COLO829 (cell line): ENCODE measurements around the gene LRRC3.
A peak's percentile ranks its signal among the peaks of the same experiment; 100 is the strongest.
"Not testable (repeated sequence)": the region's sequence is repeated elsewhere in the genome, so short reads cannot be mapped to it uniquely, and the experiment has no call there.

Source experiments
- DNase-seq: peaks from one replicate; pipeline ENCODE4 v3.0.0; 2012; ENCODE audit warnings: low spot score

Gene LRRC3, protein sequence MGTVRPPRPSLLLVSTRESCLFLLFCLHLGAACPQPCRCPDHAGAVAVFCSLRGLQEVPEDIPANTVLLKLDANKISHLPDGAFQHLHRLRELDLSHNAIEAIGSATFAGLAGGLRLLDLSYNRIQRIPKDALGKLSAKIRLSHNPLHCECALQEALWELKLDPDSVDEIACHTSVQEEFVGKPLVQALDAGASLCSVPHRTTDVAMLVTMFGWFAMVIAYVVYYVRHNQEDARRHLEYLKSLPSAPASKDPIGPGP

DNA sequence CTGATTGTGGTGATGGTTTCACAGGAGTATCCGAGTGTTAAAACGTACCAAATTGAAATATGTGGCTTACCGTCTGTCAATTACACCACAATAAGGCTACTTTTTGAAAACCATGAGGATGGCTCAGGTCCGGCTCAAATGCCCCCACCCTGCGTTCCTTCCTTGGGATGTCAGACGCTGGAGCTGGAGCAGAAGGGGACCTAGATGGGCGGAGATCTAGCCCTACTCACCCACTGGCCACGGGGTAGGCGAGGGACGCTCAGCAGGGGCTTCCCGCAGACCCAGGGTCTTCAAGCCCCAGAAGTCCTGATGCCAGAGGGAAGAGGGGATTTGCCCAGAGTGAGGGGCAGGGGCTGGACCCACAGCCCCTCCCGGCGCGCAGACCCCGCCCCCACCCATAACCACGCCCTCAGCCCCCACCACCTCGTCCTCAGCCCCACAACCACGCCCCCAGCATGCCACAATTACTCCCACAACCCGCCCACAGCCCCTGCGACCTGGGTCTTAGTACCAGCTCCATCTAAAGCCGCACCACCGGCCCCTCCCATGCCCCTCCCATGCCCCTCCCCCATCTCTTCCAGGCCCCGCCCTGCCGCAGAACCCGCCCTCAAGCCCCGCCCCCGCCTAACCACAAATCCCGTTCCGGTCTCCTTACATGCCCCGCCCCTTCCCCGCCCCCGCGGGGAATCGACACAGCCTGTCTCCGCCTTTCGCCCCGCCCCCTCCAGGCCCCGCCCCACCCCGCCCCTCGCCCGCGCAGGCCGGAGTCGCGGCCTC, at the start of gene LRRC3:
Gene LRRC3 (plus strand): TSS at position 764 of the 777 bp plus-strand sequence. CDS start 1,135 bp downstream, outside the sequence.
- DNase-seq = peak; percentile 98

DNA sequence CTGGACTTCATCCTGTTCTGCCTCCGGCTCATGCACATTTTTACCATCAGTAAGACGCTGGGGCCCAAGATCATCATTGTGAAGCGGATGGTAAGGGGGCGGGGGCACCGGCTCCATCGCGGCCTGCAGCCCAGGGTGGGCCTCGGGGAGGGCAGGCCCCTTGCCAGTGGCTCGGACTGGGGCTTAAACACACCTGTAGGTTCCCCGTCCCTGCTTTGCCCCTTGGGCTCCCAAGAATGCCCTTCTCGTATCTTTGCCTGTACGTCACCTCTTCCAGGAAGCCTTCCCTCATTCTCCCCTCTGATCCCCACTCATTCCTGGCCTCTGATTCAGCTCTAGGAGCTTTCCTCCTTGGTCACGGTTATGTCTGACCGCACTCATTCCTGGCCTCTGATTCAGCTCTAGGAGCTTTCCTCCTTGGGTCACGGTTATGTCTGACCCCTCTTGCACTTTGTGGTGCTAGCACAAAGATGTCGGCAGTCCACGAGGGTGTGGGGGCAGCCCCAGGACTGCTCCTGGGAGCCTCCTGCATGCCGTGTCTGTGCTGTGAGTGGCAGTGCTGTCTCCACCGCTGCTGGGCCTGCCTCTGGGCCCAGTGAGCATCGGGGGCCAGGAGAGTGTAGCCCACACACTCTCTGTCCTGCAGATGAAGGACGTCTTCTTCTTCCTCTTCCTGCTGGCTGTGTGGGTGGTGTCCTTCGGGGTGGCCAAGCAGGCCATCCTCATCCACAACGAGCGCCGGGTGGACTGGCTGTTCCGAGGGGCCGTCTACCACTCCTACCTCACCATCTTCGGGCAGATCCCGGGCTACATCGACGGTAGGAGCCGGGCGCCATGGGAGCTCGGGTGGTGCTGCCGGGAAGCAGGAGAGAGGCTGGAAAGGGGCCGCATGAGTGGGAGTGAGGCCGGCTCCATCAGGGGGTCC, 49.1 kb upstream of the LRRC3 start:
- no peak for DNase-seq

DNA sequence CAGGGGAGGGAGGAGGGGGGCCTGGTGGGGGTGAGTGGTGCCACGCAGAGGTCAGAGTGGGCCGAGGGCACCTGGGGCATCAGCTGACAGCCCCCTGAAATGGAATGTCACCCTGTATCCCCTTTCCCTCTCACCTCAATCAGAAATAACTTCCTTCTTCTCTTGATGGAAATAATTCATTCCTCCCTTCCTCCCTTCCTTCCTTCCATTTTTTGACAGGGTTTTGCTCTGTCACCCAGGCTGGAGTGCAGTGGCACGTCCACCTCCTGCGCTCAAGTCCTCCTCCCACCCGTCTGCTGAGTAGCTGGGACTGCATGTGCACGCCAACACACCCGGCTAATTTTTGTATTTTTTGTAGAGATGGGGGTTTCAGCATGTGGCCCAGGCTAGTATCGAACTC, 48.4 kb upstream of the LRRC3 start:
- DNase-seq = no peak

DNA sequence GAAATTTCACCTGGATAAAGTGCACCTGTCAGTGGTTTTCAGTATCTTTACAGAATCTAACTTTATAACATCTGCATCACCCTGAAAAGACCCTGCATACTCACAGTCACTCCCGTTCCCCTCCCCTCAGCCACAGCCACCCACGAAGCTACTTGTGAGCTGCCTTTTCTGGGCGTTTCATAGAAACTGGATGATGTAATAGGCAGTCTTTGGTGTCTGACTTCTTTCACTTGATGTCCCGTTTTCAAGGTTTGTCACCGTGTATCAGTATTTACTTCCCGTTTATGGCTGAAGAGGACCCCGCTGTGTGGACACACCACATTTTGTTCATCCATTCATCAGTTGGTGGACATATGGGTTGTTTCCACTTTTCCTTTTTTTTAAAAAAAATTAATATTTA, 47.8 kb upstream of the LRRC3 start:
- no peak for DNase-seq

DNA sequence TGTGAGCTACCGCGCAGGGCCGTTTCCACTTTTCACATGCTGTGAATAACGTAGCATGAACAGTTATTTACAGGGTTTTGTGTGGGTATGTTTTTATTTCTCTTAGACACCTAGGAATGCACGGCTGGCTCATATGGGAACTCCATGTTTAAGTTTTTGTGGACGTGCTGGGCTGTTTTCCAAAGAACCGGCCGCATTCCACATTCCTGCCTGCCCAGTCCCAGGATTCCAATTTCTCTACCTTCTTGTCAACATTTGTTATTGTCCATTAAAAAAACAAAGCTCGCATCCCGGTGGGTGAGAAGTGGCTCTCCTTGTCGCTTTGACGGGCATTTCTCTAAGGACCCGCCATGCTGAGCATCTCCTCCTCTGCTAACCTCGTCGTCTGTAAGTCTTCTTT, 47.1 kb upstream of the LRRC3 start:
- no peak for DNase-seq

DNA sequence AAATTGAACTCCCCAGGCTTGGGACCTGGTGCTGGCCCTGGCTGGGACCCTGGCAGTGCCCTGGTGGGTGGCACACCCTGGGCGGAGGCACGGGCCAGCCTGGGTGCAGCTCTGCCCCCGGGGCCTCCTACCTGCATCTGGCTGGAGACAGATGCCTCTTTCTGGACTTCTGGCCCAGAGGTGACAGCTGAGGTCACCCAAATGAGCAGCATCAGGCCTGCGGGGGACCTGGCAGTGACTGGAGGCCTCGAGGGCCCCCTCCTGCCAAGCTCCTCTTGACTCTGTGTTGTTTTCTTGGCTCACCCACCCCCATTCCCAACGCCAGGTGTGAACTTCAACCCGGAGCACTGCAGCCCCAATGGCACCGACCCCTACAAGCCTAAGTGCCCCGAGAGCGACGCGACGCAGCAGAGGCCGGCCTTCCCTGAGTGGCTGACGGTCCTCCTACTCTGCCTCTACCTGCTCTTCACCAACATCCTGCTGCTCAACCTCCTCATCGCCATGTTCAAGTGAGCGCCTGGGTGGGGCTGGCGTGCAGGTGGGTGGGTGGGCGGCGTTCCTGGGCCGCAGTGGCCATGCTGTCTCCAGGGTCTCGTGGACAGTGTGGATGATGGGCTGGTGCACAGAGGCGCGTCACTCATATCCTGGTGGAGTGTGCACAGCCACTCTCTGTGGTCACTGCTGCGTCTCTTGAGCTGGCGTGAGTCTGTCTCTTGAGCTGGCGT, 41.6 kb upstream of the LRRC3 start:
- DNase-seq = no peak

DNA sequence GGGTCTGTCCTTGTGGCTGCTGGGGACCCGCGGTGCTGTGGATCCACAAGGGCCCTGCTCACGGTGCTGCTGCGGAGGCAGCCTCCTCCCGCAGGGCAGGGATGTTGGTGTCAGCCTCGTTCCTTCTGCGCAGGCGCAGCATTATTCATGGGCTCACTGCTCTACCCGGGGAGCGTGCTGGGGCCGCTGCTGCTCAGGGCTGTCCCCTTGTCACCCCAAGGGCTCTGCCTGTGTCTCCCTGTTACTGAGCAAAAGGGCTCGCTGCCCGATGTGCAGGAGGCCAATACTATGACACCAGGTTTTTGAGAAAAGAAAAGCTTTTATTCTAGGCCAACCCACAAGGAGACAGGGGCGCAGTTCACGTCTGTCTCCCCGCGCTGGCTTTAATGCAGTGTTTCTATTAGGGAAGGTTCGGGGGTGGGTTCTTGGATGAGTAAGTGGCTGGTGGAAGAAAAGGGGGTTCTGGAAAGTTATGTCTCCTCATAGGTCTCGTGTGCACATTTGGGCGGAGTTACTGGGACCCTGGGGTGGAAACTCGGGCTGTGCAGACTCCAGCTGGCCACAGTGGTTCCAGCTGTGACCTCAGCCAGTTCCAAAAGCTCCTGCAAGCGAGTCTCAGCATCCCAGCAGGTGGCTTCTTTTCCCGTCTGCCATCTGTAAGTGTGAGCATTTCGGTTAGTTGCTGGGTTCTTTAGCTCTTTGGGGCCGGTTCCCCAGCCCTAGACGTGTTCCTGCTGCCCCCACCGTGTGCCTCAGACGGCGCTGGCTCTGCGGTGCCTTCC, 40.8 kb upstream of the LRRC3 start:
- DNase-seq = no peak

DNA sequence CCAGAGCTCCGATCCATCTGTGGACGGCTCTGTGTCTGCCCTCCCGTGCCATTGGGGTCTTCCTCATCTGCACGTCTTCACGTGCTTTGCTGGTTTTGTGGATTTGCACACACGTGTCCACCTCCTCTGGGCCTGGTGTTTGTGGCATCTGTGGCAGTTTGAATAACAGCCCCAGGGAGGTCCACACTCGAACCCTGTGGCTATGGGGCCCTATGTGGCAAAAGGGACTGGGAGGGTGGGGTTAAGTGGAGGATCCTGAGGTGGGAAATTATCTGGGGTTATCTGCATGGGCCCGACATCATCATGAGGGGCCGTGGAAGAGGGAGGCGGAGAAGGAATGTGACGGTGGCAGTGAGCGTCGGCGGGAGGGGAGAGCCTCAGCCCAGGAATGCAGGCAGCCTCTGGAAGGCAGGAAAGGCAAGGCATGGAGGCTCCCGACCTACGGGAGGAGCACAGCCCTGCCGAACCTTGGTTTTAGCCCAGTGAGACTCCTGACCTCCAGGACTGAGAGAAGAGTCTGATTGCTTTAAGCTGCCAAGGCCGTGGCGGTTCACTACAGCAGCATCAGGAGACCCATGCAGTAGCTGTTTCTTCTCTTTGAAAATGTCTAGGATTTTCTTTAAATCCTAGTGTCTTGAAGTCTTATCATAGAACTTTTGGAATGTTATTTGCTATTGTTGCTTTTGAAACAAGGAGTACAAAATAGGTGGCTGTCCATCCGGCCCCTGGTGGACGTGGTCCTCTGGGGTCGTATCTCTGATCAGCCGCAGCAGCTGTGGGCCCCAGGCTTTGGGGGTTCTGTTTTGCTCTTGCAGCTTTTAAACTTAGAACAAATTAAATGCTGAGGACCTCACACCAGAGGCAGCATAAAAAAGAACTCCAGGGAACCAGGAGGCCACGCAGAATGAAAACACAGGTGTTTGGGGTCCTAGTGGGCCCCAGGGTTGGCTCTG, 40.0 kb upstream of the LRRC3 start:
- no peak for DNase-seq

DNA sequence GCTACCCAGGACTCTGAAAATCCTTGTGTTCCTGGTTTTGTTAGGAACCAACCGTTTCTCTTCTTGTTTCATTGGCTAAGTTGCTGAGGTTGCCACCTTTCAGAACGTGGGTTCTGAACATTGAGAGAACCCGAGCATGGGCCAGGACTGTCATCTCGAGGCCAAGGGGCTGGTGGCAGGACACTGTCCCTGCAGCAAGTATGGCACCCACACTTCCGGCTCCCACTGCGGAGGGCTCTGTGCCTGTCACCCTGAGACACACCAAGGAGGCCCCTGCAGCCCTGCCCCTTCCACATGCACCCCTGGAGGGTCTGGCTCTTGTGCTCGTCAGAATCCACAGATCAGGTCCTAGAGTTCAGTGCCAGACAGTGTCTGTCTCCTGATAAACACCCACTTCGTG, 39.1 kb upstream of the LRRC3 start:
- DNase-seq = no peak

DNA sequence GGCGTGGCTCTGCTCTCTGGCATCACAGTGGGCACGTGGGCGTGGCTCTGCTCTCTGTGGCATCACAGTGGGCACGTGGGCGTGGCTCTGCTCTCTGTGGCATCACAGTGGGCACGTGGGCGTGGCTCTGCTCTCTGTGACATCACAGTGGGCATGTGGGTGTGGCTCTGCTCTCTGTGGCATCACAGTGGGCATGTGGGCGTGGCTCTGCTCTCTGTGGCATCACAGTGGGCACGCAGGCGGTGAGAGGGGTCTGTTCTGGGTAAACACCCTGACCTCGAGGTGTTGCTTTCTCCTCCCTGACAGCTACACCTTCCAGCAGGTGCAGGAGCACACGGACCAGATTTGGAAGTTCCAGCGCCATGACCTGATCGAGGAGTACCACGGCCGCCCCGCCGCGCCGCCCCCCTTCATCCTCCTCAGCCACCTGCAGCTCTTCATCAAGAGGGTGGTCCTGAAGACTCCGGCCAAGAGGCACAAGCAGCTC, 37.6 kb upstream of the LRRC3 start:
- DNase-seq = not testable (repeated sequence)

DNA sequence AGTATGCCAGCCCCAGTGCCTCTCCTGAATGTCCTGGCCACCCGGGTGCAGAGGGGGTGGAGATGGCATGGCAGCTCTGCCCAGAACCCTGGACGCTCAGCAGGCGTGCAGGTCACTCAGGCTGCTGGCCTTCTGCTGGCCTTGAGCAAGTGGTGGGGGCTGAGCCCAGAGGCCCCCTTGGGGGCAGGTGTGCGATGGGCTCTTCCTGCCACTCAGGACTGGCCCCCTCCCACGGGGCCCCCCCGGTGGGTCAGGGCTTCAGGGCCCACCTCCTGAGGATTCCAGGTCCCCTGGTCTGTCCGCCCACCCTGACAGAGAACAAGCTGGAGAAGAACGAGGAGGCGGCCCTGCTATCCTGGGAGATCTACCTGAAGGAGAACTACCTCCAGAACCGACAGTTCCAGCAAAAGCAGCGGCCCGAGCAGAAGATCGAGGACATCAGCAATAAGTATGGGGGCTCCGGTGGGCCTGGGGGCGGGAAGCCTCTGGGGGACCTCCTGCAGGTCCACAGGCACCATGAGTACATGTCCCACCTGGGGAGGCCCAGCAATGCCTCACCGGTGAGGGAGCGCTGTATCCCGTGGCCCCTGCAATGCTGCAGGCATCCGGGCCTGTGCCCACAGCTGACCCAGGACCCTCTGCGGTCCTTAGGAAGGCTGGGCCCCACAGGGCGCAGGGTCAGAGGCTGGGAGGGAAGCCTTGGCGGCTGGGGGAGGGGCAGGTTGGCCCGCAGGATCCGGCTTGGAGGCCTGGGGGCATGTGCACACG, 37.0 kb upstream of the LRRC3 start:
- DNase-seq = no peak

DNA sequence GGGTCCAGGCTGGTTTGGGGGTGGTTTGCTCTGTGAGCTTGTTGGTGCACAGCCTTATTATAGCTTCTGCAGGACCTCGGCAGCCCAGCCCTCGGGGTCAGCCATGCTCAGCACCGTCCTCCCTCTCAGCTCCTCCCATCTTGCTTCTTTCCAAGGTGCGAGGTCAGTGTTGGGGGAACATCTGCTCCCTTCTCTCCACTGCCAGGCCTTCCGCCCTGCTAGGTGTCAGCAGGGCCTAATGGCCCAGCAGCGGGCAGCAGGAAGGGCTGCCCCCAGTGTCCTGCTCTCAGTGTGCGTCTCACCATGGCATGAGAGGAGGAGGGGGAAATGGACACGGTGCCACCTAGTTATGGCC, 36.5 kb upstream of the LRRC3 start:
- no peak for DNase-seq

DNA sequence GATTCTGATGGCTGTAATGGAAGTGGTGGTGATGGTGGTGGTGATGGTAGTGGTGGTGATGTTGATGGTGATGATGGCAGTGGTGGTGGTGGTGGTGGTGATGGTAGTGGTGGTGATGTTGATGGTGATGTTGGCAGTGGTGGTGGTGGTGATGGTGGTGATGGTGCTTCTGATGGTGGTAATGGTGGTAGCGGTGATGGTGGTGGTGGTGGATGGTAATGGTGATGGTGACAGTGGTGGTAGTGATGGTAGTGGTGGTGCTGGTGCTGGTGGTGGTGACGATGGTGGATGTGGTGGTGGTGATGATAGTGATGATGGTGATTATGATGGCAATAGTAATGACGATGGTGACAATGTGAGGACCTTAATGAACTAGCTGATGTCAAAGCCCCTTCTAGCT, 35.6 kb upstream of the LRRC3 start:
- no peak for DNase-seq

DNA sequence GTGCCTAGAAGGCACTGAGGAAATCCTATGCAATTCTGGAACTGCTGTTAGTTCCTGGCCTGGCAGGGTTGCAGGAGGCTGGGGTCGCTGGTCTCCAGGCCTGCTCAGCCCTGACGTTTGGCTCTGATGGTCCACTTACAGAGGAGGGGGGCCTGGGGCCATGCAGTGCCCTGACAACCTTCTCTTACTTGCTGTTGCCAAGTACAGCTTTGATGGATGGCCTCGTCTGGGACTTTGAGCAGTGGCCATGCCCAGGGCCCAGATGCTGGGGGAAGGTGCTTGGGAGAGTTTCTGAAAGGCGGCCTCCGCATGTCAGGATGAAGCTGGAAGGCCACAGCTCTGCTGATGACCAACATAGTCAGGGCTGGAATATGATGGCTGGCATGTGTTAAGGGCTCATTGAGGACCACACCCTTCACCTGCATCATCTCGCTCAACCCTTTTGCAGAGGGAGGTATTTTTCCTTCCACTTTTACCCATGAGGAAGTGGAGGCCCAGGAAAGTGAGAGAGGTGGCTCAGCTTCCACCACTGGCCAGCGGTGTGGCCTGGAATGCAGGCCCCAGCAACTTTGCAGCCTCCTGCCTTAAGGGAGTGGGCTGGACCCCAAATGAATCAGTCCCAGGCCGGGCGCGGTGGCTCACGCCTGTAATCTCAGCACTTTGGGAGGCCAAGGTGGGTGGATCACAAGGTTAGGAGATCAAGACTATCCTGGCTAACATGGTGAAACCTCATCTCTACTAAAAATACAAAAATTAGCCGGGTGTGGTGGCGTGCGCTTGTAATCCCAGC, 34.7 kb upstream of the LRRC3 start:
- DNase-seq = no peak

DNA sequence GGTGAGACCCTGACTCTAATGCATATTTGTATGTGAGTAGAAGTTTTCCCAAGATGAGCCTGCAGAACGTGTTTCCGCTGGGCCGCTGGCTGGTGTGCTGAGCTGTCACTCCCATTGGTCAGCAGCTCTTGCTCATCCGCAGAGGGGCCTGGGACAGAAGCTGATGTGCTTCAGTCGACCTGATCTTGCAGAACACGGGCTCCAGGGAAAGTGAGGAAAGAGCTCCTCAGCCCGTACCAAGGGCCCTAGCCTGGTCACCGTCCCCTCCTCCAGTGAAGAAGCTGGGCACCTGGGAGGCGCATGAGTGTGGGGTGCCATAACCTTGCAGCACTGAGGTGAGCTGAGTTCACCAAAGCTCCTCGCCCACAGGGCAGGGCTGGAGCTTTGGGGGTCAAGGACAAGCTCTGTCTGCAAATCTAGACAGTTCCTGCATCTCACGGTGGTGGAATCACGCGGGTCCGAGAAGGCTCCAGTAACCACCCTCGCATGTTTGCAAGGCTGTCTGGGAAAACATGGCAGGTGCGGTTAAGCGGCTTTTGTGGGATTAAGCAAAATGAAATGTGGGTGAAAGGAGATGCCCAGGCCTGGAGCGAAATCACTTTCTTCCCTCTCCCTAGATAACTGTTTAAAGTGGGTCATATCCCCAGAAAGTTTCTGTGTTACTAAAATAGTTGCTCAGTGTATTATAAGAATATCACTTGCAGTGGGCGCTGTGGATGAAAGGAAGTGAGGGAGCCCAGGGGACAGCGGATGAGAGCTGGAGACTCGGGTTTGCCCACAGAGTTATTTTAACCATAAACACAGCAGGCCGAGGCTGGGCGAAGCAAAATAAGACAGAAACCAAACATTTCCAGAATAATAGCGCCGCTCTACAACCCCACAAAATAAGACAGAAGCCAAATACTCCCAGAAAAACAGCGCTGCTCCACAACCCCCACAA, 33.1 kb upstream of the LRRC3 start:
- DNase-seq = no peak

DNA sequence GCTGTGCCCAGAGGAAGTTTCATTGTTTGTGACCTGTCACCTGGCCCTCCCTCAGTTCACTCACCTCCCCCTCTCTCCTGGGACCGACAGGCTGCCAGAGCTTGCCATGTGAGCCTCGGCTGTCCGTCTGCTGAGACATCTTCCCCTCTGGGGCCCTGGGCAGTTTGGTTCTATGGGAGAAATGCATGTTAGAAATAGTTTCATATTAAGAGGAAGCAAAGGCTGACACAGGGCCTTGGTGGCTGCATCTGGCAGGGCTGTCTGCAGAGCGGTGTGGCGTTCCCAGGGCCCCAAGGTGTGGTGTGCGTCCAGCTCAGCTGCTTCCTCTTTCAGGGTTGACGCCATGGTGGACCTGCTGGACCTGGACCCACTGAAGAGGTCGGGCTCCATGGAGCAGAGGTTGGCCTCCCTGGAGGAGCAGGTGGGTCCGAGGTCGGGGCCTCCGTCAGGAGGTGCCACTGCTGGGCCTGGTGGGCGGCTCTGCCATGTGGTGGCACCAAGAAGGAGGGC, 31.9 kb upstream of the LRRC3 start:
- DNase-seq = no peak
